K562 treated with DMSO at 1 percent for 48 hours (cell line): ENCODE data around the gene COL5A3. TPM values are rescaled to one million over a fixed set of nuclear protein-coding genes. Genes with fewer than 3 reads are reported as not detected.

Source experiments
- total RNA-seq: library from RNA; unstranded; fragments of 300-600 nt; gene quantifications from 2 replicates; pipeline ENCODE4 v1.2.3, GENCODE V29; 2022; ENCODE audit warnings: low replicate concordance; ENCODE audit errors: extremely low read depth

The COL5A3 gene
- total RNA-seq: not detected in 2 replicates

GRCh38 chr19:10010247-10010691 is at the start of gene COL5A3:
COL5A3 (minus strand) TSS chr19:10010504; CDS start chr19:10010385, 119 bp downstream.

DNA sequence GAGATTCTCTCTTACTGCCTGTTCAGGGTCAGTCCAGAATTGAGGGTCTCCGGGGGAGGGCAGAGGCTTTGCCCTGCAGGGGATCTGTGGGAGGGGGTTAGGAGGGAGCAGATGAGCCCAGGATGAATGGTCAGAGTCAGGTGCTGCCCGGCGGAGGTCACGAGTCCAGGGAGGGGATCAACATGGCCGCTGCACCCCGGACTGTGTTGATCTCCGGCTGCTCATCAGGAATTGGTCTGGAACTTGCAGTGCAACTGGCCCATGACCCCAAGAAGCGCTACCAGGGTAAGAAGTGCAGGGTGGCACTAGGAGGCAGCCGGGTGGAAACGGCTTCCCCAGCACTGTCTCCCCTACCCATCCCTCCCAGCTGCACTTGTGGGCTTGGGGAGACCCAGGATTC is 3.0 kb upstream of the COL5A3 start, which contains the start of gene RDH8:
RDH8 (plus strand) TSS at position 168 of the 400 bp plus-strand sequence; CDS start at position 183, 15 bp downstream.

DNA sequence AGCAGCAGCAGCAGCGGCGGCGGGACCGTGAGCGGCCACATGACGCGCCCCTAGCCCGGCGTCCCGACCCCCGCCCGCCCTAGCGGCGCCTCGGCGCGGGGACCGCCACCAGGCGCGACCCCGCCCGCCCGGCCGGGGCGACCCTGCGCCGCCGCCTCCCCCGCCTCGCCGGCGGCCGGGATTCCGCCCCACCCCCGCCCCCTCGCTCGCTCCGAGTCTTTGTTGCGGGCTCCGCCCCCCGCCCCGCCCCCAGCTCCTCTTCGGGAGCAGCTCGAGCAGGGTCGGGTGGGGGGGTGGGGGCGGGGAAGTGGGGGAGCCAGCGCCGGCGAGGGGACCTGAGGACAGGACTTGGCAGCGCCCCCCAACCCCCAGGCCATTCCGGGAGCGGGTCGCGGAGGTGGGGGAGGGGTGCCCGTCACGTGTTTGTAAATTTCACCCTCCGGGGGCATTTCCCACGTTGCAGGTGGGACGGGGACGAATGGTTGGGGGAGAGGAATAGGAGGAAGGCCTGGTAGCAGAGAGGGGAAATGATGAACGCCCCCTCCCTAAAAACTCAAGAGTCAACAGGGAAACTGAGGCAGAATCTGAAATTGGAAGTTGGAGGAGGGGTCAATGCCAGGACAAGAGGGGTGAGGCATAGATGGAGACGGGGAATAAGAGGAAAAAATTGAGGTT is 73.8 kb downstream of the COL5A3 start, which contains the start of gene OLFM2:
OLFM2 (minus strand) TSS at position 190 of the 675 bp plus-strand sequence; CDS start at position 41, 149 bp downstream.

Other genes with a start within 250 kb of the COL5A3 start
- gene ZNF846, start 241.8 kb downstream of the COL5A3 start, total RNA-seq: not detected in 2 replicates
- not detected in 2 replicates for gene FBXL12, start 191.4 kb downstream of the COL5A3 start, total RNA-seq
- gene UBL5, start 182.6 kb downstream of the COL5A3 start, total RNA-seq: not detected in 2 replicates
- gene PIN1, start 175.2 kb downstream of the COL5A3 start, total RNA-seq: not detected in 2 replicates
- not detected in 2 replicates for gene OLFM2, start 74.0 kb downstream of the COL5A3 start, total RNA-seq
- gene RDH8, start 3.0 kb upstream of the COL5A3 start, total RNA-seq: not detected in 2 replicates
- gene SHFL, start 75.8 kb upstream of the COL5A3 start, total RNA-seq: not detected in 2 replicates
- not detected in 2 replicates for gene ANGPTL6, start 92.2 kb upstream of the COL5A3 start, total RNA-seq
- gene PPAN, start 95.9 kb upstream of the COL5A3 start, total RNA-seq: not detected in 2 replicates
- gene P2RY11, start 101.2 kb upstream of the COL5A3 start, total RNA-seq: not detected in 2 replicates
- not detected in 2 replicates for gene EIF3G, start 109.4 kb upstream of the COL5A3 start, total RNA-seq
- 271 TPM in 1 of 2 replicates, not detected in the other for gene DNMT1, start 184.4 kb upstream of the COL5A3 start, total RNA-seq
- gene S1PR2, start 220.8 kb upstream of the COL5A3 start, total RNA-seq: not detected in 2 replicates
- not detected in 2 replicates for gene MRPL4, start 241.7 kb upstream of the COL5A3 start, total RNA-seq